HG03558 (cell line): Measurements from ENCODE around the gene EEIG2.
"Not testable (repeated sequence)": the region's sequence is repeated elsewhere in the genome, so short reads cannot be mapped to it uniquely, and the experiment has no call there.

Source experiments
- ATAC-seq: cut with Tn5 transposase; IDR thresholded peaks from one replicate; pipeline ENCODE4 v1.9.1; 2021; ENCODE audit warnings: moderate number of reproducible peaks; ENCODE audit not compliant: unreplicated experiment; ENCODE audit errors: extremely low read depth

EEIG2 gene

DNA sequence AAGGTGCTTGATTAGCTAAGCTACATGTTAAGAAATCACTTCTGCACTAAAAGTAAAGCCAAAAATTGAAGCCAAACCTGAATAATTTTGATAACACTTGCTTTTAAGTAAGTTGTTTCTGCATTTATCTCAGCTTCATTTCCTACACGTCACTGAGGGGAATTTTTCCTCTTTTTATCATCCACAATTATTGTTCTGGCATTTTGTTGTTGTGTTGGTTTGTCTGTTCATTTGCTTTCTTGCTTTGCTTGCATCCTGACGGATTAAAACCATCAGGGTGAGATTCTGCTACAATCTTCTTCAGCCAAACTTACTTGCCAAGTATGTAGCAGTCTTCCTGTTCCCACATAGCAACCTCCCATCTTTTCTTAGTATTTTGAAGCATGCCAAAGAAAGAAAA lies 18.0 kb upstream of the EEIG2 start:
- ATAC-seq: no peak

DNA sequence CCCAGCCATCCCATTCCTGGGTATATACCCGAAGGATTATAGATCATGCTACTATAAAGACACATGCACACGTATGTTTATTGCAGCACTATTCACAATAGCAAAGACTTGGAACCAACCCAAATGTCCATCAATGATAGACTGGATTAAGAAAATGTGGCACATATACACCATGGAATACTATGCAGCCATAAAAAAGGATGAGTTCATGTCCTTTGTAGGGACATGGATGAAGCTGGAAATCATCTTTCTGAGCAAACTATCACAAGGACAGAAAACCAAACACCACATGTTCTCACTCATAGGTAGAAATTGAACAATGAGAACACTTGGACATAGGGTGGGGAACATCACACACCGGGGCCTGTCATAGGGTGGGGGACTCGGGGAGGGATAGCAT lies 12.4 kb upstream of the EEIG2 start:
- not testable (repeated sequence) for ATAC-seq

DNA sequence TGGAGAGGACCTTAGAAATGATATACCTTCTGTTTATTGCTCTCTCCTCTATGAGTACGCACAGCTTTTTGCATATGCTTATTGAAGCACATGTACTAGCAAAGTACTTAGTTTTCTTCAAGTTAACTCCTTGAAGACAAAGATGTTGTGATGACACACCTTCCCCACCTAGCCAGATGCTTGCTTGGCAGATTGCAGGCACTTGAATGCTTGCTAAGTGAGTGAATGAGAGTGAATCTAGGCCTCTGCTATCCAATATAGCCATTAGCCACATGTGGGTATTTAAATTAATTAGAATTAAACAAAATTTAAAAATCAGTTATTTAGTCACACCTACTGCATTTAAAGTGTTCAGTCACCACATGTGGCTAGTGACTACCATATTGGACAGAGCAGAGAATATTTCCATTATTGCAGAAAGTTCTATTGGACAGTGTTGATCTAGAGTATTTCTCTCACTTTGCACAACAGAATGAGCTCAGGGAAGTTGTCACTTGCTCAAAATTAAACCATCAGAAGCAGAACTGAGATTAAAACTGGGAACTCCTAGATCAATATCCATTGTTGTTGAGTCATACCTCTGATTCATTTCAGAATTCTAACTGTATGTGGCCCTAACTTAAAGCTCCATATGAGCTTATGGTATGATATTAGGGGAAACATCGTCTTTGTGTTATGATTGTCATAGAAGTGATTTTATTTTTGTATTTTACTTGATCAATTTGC lies 8.6 kb upstream of the EEIG2 start:
- ATAC-seq: peak; percentile 94

DNA sequence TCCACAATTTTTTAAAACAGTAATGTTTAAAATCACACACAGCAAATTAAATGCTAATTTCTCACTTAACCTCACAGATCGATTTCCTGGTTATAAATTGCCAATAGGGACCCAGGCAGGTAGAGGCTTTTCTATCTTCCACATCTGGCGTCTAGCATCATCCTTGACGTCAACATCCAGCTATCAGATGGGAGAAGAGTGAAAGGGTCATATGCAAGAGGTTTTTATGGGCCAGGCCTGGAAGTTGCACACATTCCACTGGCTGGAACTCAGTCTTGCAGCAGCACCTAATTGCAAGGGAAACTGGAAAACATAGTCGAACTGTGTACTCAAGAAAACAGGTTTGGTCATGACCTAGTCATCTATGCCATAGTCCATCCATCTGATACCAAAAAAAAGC lies 6.0 kb upstream of the EEIG2 start:
- ATAC-seq: no peak

DNA sequence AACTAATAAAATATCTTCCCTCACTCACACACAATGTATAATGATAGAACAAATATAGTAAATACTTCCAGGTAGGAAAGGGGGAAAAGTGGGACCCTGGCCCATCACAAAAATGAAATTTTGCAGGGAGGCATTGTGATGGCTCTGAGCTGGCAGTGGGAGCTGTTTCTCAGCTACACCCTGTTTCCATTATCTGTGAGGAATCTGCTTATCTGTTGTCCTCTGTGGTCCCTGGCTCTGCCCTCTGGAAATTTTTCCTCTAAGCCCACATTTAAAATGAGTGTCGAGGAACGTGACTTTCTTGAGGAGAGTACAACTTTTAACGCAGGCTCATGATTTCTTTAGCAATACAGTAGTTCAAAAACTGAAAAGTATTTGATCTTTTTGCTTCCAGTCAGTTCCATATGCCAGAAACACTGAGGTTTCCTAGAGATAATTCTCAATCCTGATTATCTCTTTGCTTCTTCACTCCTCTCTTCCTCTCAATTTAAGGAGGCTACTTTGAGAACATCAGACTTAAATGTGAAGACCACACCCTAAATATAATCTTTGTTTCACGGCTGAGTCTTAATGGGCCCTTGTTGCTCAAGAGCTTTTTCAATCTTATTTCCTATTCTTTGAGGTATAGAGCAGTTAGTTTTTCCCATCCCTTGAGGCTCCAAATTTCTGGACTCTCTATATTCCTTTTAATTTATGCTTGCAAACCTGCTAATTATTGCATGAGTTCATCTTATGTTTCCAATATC lies 5.0 kb upstream of the EEIG2 start:
- no peak for ATAC-seq

DNA sequence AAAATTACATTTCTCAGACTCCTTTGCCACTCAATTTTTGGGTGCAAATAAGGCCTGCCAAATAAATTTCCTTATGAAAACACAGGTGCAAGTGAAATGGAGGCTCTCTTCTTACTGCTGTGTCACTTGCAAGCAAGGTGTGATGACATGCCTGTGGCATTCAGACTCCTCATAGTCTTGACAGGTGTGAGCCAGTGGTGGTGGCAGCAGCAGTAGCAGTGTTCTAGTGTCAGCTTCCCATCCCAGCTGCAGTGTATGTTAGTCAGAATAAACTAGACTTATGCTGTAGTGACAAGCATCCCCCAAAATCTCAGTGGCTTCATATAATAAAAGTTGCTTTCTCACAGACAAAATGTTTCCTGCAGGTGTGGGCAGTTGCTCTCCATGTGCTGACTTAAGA lies 3.8 kb upstream of the EEIG2 start:
- no peak for ATAC-seq

DNA sequence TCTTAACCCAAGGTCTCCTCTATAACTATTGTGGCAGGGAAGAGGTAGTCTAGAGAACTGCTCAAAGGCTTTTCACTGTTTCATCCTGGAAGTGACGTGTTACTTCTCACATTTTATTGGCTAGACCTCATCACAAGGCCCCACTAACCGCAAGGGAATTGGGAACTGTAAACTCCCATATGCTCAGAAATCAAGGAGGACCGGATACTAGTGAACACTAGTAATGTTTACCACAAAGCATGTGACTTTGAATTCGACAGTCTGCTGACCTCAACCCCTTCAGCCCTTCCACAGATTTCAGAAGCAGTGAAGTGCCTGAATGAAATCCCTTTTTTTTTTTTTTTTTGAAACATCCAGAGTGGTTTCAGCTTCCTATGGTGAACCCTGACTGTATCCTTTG lies 3.4 kb upstream of the EEIG2 start:
- no peak for ATAC-seq

DNA sequence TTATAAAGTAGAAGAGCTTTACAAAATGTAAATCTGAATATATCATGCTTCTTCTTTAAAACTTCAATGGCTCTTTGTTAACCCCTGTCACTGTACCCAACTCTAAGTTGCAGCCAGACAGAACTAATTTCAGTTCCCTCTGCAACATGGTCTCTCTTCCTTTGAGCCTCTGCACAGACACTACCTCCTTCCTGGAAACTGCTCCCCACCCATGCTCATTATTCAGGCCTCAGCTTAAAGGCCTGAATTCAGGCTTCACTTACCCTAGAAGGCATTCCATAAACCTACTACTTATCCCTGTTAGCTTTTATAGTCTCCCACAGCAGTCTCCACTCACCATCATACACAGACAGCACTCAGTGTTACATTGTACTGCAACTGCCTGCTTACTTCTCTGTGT lies 2.6 kb upstream of the EEIG2 start:
- ATAC-seq: no peak

DNA sequence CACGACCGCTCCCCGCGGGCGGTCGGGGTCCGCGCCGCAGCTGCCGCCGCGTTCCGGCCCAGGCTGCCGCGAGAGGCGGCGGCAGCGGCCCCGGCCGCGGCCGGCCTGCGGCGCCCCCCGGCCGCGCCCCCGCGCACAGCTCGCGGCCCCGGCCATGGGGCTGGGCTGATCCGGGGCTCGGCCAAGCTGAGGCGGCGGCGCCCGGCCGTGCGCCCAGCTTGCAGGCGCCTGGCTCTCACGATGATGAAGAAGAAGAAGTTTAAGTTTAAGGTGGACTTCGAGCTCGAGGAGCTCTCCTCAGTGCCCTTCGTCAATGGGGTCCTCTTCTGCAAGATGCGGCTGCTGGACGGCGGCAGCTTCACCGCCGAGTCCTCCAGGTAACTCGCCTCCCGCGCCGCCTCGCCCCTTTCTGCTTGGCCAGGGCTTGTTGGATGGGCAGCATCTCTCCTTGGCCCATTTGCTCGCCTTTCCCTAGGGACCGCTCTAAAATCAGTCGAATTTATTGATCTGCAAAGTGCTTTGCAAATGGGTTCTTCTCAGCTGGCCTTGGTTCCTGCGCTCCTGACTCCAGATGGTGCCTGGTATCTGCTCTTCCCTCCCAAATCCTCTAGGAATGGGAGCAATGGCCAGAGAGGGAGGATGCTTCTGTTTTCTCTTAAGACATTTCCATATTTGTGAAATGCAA lies 431 bp downstream of the EEIG2 start:
- ATAC-seq: peak; percentile 13

DNA sequence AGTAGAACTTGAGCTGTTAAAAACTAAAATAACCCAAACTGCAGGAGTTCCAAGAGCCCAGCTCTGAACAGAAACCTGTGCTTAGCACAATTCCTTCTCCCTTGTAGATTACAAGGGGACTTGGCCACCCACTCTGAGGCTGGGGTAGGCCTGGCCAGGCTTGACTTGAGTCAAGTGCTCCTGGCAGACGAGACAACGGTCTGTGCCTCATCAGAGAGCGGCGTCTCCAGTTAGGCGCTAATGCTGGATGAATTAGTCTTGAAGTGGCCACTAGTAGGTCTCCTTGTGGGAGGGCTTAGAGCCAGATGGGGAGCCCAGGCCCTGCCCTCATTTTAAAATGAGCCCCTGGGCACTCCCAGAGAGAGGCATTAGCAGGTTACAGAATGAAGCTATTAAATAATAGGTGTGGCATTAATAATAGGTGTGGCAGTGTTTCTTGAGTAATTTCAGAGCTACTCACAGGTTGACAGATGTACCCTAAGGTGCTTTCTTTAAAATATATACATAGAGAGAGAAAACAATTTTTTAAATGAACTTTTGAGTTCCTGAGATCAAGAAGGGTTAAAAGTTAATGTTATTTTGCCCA lies 1.1 kb downstream of the EEIG2 start:
- no peak for ATAC-seq

DNA sequence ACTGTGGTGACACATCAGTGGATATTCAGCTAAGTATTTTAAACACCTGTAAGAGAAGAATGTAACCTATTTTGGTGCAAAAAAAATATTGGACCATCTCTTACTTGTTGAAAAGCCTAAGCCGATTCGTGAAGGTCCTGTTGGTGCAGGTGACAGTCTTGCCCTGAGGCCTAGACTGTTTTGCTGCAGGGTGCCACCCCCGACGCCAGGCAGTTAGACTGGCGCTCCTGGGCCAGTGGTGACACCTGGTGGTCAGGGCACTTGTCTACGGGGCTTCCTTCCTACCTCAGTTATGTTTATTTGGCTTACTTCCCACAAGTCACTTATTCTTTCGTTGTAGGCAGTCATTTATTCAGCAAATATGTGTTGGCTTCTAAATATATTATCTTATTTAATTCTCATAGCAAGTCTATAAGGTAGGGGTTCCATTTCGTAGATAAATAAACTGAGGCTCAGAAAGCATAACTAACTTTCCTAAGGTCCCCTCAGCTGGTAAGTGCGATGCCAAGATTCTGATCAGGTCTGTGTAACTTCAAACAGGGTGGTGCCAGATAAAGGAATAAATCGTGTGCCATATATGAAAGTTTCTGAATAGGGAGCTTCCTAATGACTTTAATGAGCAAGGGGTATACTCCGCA lies 1.9 kb downstream of the EEIG2 start:
- peak; percentile 35 for ATAC-seq

DNA sequence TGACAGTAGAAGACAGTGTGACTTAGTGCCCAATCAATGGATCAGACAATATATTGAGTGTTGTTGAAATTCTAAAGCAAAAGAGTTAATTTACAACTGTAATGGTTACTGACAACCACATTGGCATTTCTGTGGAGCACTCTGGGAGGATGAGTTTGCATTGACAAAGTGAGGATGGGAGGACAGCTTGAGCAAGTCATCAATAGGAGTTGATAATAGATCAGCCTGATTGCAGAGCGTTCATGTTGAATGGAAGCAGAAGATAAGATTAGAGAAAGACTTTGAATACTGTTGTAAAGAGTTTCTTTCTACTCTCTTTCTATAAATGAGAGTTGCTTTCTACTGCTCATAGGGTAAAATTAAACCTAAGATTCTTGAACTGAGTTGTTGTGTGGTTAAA lies 3.9 kb downstream of the EEIG2 start:
- no peak for ATAC-seq

DNA sequence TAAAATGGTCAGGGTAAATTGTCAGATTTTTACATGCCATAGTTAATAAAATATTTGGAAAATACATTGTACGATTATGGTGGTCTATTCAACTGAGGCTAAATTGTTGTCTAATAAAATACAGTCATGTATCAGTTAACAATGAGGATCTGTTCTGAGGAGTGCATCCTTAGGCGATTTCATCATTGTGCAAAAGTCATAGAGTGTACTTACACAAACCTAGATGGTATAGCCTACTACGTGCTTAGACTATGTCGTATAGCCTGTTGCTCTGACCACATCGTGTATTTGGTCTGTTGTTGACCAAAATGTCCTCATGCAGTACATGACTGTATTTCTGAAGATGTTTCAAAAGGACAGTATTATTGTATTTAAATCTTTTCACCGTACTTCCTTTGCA lies 5.2 kb downstream of the EEIG2 start:
- ATAC-seq: no peak

DNA sequence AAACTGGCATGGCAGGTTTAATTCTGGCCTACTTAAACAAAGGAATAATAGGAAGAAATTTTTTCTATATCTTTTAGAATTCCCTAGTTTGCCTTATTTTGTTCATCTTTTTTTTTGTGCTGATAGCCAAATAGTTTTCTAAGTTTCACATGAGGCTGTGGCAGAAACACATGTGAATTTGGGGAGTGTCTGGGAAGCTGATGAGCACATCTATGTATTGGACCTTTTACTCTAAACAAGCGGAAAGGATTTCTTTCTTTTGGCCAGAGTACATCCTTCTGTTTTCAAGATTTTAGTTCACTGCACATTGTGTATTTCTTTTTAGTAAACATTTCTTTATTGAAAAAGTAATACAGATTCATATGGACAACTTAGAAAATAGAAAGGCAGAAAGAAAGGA lies 5.6 kb downstream of the EEIG2 start:
- ATAC-seq: no peak

DNA sequence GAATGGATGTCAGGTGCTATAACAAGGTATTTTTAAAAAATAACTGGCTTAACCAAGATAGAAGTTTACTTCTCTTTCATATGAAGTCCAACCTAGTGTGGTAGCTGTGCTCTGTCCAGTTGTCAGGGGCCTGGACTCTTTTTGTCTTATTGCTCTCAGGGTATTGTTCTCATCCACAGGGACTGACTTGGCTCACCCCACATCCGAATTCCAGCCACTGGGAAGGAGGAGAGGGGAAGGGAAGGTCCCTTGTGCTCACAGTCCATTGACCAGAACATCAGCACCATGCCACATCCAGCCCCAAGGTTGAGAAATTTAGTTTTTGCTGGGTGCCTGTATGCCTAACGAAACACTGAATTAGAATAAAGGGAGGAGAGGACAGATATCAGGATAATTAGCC lies 8.7 kb downstream of the EEIG2 start:
- no peak for ATAC-seq

DNA sequence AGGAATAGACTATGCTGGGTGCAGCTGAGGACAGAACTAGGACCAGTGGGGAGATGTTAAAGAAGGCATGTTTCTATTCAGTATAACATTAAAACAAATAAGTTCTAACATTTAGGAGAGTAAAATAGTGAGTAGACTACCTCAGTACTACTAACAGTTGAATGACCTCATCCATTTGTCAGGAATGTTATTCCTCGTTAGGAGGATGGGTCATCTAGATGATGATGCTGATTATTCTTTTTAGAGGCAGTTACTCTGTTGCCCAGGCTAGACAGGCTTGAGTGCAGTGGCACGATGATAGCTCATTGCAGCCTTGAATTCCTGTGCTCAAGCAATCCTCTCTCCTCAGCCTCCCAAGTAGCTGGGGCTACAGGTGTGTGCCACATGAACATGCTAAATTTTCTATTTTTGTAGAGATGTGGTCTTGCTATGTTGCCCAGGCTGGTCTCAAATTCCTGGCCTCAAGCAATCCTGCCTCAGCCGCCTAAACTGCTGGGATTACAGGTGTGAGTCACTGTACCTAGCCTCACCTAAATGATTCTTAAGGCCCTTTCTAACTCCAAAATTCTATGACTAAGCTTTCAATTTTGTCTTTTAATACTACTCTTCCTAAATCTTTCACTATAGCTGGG lies 9.3 kb downstream of the EEIG2 start:
- ATAC-seq: no peak

DNA sequence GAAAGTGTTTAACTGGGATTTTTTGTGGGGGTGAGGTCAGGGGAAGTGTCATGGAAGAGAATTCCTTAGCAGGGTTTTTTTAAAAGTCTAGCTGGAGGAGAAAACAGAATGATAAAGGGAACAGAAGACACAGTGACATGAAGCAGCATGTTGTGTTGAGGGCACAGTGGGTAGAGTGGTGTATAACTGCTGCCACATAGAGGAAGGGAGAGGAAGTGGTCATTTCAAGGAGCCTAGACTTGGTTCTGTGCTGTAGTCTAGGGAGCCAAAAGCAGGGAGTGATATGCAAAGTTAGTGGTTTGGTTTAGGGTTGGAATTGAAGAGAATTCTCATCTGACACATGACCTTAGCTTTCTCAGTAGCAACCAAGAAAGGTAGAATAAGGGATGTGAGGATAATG lies 10.2 kb downstream of the EEIG2 start:
- ATAC-seq: peak; percentile 95

DNA sequence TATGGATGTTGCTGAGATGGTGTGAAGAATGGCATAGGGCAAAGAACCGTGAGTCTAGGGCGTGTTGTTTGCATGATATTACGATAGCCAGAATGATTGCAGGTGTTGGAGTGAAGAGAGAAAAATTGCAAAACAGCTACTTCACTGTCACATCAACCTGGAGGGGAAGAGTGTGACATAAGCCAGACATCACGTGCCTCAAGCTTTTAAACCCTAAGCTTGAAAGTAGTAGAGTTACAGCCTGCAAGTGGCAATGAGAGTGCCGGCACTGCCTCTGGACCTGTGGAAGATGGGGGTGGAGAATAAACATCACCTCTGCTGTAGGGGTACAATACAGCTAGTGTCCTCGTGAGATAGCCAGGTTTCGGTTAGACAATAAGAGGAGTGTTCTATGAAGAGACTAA lies 11.1 kb downstream of the EEIG2 start:
- no peak for ATAC-seq

DNA sequence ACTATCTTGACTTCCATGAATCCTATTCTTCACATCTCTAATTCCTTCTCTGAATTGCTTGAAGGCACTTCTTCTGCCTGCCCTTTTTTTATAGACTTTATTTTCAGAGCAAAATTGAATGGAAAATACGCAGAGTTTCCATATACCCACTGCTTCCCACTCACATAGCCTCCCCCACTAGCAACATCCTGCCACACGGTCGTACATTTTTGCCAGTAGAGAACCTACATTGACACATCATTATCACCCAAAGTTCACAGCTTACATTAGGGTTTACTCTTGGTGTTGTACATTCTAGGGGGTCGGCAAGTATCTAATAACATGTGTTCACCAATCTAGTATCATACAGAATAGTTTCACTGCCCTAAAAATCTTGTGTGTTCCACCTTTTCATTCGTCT lies 12.3 kb downstream of the EEIG2 start:
- ATAC-seq: no peak

DNA sequence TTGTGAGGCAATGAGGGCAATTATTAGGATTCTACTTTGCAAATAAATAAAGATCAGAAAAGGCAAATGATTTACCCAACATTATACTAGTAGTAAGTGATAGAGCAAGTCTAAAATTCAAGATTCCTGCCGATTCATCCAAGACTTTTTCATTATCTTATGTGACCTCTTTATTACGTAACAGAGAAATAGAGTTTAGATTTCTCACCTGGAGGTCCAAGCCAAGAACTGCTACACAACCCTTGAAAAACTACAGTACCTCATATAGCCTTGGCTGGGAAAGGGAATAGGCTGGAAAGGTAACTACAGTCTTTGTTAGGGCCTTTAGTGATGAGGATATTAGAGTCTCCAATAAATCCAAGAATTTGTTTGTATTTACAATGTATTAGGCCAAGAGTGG lies 13.3 kb downstream of the EEIG2 start:
- no peak for ATAC-seq
